H9 (cell line): Measurements from ENCODE around the gene ARMC12. TPM values are rescaled to one million over a fixed set of nuclear protein-coding genes. Genes with fewer than 3 reads are reported as not detected.
A peak's percentile ranks its signal among the peaks of the same experiment; 100 is the strongest.

Experiments
- DNase-seq: peaks from one replicate; pipeline ENCODE4 v3.0.0-alpha.2; 2017
- H2AFZ ChIP-seq: one replicate; pipeline ENCODE4 v1.6.1; 2013; ENCODE audit warnings: mild to moderate bottlenecking, low read length, control low read depth, moderate library complexity
- H2AK5ac ChIP-seq: 2 replicates; pipeline ENCODE4 v1.6.1; 2013; ENCODE audit warnings: low read length, control low read depth, mixed read lengths; ENCODE audit not compliant: insufficient read length
- H2BK120ac ChIP-seq: one replicate; pipeline ENCODE4 v1.6.1; 2013; ENCODE audit warnings: low read depth, mild to moderate bottlenecking, low read length, control low read depth, inconsistent platforms; ENCODE audit not compliant: poor library complexity, severe bottlenecking
- H2BK12ac ChIP-seq: 2 replicates; pipeline ENCODE4 v1.6.1; 2013; ENCODE audit warnings: low read length, control low read depth, mixed read lengths, low read depth; ENCODE audit not compliant: insufficient read length
- H2BK15ac ChIP-seq: 2 replicates; pipeline ENCODE4 v1.6.1; 2013; ENCODE audit warnings: low read depth, low read length, control low read depth
- H2BK20ac ChIP-seq: one replicate; pipeline ENCODE4 v1.6.1; 2013; ENCODE audit warnings: low read depth, mild to moderate bottlenecking, low read length, control low read depth, inconsistent platforms; ENCODE audit not compliant: poor library complexity, severe bottlenecking
- H2BK5ac ChIP-seq: 2 replicates; pipeline ENCODE4 v1.6.1; 2013; ENCODE audit warnings: low read length, control low read depth, mixed read lengths; ENCODE audit not compliant: insufficient read length
- H3K14ac ChIP-seq: 2 replicates; pipeline ENCODE4 v1.6.1; 2013; ENCODE audit warnings: low read length, control low read depth; ENCODE audit not compliant: insufficient read depth
- H3K18ac ChIP-seq: 2 replicates; pipeline ENCODE4 v1.6.1; 2013; ENCODE audit warnings: low read depth, mild to moderate bottlenecking, mixed read lengths, low read length, control low read depth; ENCODE audit not compliant: insufficient read length
- H3K23ac ChIP-seq: 2 replicates; pipeline ENCODE4 v1.6.1; 2013; ENCODE audit warnings: low read length, control low read depth, mixed read lengths, low read depth; ENCODE audit not compliant: insufficient read length
- H3K23me2 ChIP-seq: 2 replicates; pipeline ENCODE4 v1.6.1; 2013; ENCODE audit warnings: low read depth, mild to moderate bottlenecking, mixed read lengths, low read length, control low read depth; ENCODE audit not compliant: insufficient read length, poor library complexity, severe bottlenecking
- H3K27ac ChIP-seq: 2 replicates; pipeline ENCODE4 v1.5.1; 2013; ENCODE audit warnings: low read length, control low read depth, mixed read lengths, low read depth; ENCODE audit not compliant: insufficient read length
- H3K27me3 ChIP-seq: 2 replicates; pipeline ENCODE4 v1.6.1; 2013; ENCODE audit warnings: low read length, control low read depth, inconsistent platforms; ENCODE audit not compliant: insufficient read depth
- H3K4ac ChIP-seq: 2 replicates; pipeline ENCODE4 v1.6.1; 2013; ENCODE audit warnings: low read depth, mild to moderate bottlenecking, control low read depth, inconsistent platforms, low read length, moderate library complexity
- H3K4me1 ChIP-seq: 2 replicates; pipeline ENCODE4 v1.6.1; 2013; ENCODE audit warnings: low read length, control low read depth, inconsistent platforms; ENCODE audit not compliant: insufficient read depth
- H3K4me2 ChIP-seq: 2 replicates; pipeline ENCODE4 v1.6.1; 2013; ENCODE audit warnings: low read length, control low read depth, mixed read lengths; ENCODE audit not compliant: insufficient read length, insufficient read depth
- H3K56ac ChIP-seq: 2 replicates; pipeline ENCODE4 v1.6.1; 2013; ENCODE audit warnings: low read depth, mild to moderate bottlenecking, mixed read lengths, low read length, control low read depth; ENCODE audit not compliant: insufficient read length
- H3K79me1 ChIP-seq: 2 replicates; pipeline ENCODE4 v1.6.1; 2013; ENCODE audit warnings: low read depth, mild to moderate bottlenecking, moderate library complexity, low read length, control low read depth, inconsistent platforms; ENCODE audit not compliant: insufficient read depth, poor library complexity, severe bottlenecking
- H3K79me2 ChIP-seq: 2 replicates; pipeline ENCODE4 v1.6.1; 2013; ENCODE audit warnings: low read length, control low read depth, inconsistent platforms; ENCODE audit not compliant: insufficient read depth
- H3K9ac ChIP-seq: 2 replicates; pipeline ENCODE4 v1.6.1; 2013; ENCODE audit warnings: low read length, control low read depth, mixed read lengths; ENCODE audit not compliant: insufficient read length; ENCODE audit errors: extremely low read depth
- H3K9me3 ChIP-seq: one replicate; pipeline ENCODE4 v1.6.1; 2013; ENCODE audit warnings: low read depth, low read length, inconsistent platforms; ENCODE audit not compliant: control insufficient read depth
- H3T11ph ChIP-seq: one replicate; pipeline ENCODE4 v1.6.1; 2013; ENCODE audit warnings: mild to moderate bottlenecking, low read length, control low read depth, inconsistent platforms
- H4K20me1 ChIP-seq: one replicate; pipeline ENCODE4 v1.6.1; 2013; ENCODE audit not compliant: control insufficient read depth, insufficient read length, insufficient read depth
- H4K5ac ChIP-seq: 2 replicates; pipeline ENCODE4 v1.6.1; 2013; ENCODE audit warnings: low read depth, mild to moderate bottlenecking, mixed read lengths, low read length, control low read depth; ENCODE audit not compliant: insufficient read length
- H4K8ac ChIP-seq: replicated peaks from 2 replicates; pipeline ENCODE4 v1.6.1; 2013; ENCODE audit warnings: low read length, control low read depth, mixed read lengths, low read depth; ENCODE audit not compliant: insufficient read length
- H4K91ac ChIP-seq: 2 replicates; pipeline ENCODE4 v1.6.1; 2013; ENCODE audit warnings: low read depth, mild to moderate bottlenecking, moderate library complexity, mixed read lengths, low read length, control low read depth; ENCODE audit not compliant: insufficient read length
- H3K27ac Mint-ChIP-seq, 3 experiments: 2 replicates in 2 of 3; 3 replicates in 1 of 3; pipeline ENCODE4 v1.8.0; 2020 to 2021; ENCODE audit warnings: mixed read lengths in 3 of 3, mild to moderate bottlenecking in 1 of 3, moderate library complexity in 1 of 3
- H3K27me3 Mint-ChIP-seq: 2 replicates; pipeline ENCODE4 v1.8.0; 2021; ENCODE audit warnings: low read depth, mild to moderate bottlenecking, moderate library complexity, mixed read lengths
- H3K36me3 Mint-ChIP-seq, 3 experiments: 2 replicates in 2 of 3; 3 replicates in 1 of 3; pipeline ENCODE4 v1.8.0; 2020 to 2021; ENCODE audit warnings: low read depth in 3 of 3, mixed read lengths in 3 of 3; ENCODE audit not compliant: insufficient read depth in 1 of 3
- H3K4me1 Mint-ChIP-seq, 2 experiments: 2 replicates each; pipeline ENCODE4 v1.8.0; 2020; ENCODE audit warnings: mixed read lengths in 2 of 2
- H3K4me3 Mint-ChIP-seq, 2 experiments: 2 replicates in 1 of 2; 3 replicates in 1 of 2; pipeline ENCODE4 v1.8.0; 2020 to 2021; ENCODE audit warnings: mild to moderate bottlenecking in 2 of 2, mixed read lengths in 2 of 2, moderate library complexity in 1 of 2
- H3K9me3 Mint-ChIP-seq, 2 experiments: 2 replicates in 1 of 2; 3 replicates in 1 of 2; pipeline ENCODE4 v1.8.0; 2020; ENCODE audit warnings: mild to moderate bottlenecking in 2 of 2, mixed read lengths in 2 of 2, moderate library complexity in 1 of 2
- CTCF ChIP-seq: fragments of 200-600 bp; sonication (generic); conservative IDR thresholded peaks from 3 replicates; pipeline ENCODE4 v1.8.0; 2021; ENCODE audit warnings: antibody characterized with exemption, mild to moderate bottlenecking
- WGBS: extraction: QIAGEN DNeasy Blood & Tissue Kit; methylation state at CpG from one replicate; pipeline ENCODE4 v1.1.7; 2013; ENCODE audit warnings: missing lambda C conversion rate, low lambda C conversion rate, mixed read lengths; ENCODE audit not compliant: insufficient read length; ENCODE audit errors: extremely low coverage; 5-methylcytosine and 5-hydroxymethylcytosine counted together
- total RNA-seq: library from RNA; stranded (reverse); gene quantifications from 2 replicates; pipeline ENCODE4 v1.2.1, GENCODE V29; 2021

Gene ARMC12
- total RNA-seq, 1 experiment from 2014 or later = 1.7 TPM

- Histone ChIP-seq H3K9ac (no peak overlapping the region), H3K27me3 (no peaks in the 10 kb centered on the region), H3K4ac (no peak overlapping the region), H3K9me3 (no peaks in the 10 kb centered on the region), H2BK120ac (no peak overlapping the region), H4K91ac (no peak overlapping the region), H3T11ph (no peak overlapping the region), H2AFZ (no peak overlapping the region), H4K8ac (no peak overlapping the region), H2BK20ac (no peak overlapping the region), H3K56ac (no peak overlapping the region), H3K79me2 (no peaks in the 10 kb centered on the region), H4K5ac (no peak overlapping the region), H2BK5ac (no peak overlapping the region), H3K14ac (no peak overlapping the region), H3K79me1 (no peaks in the 10 kb centered on the region), H3K4me2 (no peak overlapping the region), H2BK15ac (no peak overlapping the region), H3K27ac (no peak overlapping the region), H3K4me1 (peaks cover 6% of the 10 kb centered on the region; the same call in 1 of the 2 replicates), H2AK5ac (no peak overlapping the region), H3K18ac (peak overlapping the region; percentile 32), H2BK12ac (no peak overlapping the region), H3K23me2 (no peaks in the 10 kb centered on the region), H4K20me1 (no peaks in the 10 kb centered on the region), H3K23ac (no peak overlapping the region)
- no peak overlapping the region; a peak in 1 of 5 replicates for H3K4me3 Mint-ChIP-seq
- H3K27me3 Mint-ChIP-seq = no peaks in the 10 kb centered on the region
- no CpG with 5 or more reads among the region's 8 CpGs for WGBS
- peak; percentile 41; the same call in 2 of the 3 replicates for TF ChIP-seq CTCF
- peaks cover 43 to 46% of the 10 kb centered on the region in 2 experiments for H3K4me1 Mint-ChIP-seq
- peak overlapping the region; percentile 77 to 96 (median 93); a peak in 6 of 7 replicates for H3K27ac Mint-ChIP-seq
- H3K36me3 Mint-ChIP-seq = peaks cover 0 to 5% (median 0%) of the 10 kb centered on the region in 3 experiments; a peak in 2 of 7 replicates
- DNase-seq = peak; percentile 80
- H3K9me3 Mint-ChIP-seq = peaks cover 0 to 3% of the 10 kb centered on the region in 2 experiments; a peak in 3 of 5 replicates
Measured at GRCh38 chr6:35742842-35743241, 6.0 kb downstream of the ARMC12 start.
